ENCODE results near the gene XXYLT1.

- TF ChIP-seq POLR2AphosphoS5 (IDR thresholded peaks at IDR 0.05) (peak in 1 of 3 donors; percentile 19), POLR2A (IDR thresholded peaks at IDR 0.05) (no peak)
Measured at GRCh38 chr3:195147649-195148080, 123.3 kb downstream of the XXYLT1 start.
